OCI-LY3 (cell line): ENCODE measurements around the gene PTPN6.

Source experiments
- H2AFZ ChIP-seq: fragments of 200-600, 300-600 bp; shearing (Covaris generic); 2 replicates; pipeline ENCODE4 v1.6.0; 2014; ENCODE audit warnings: antibody characterized with exemption, low read depth, low read length
- H3K27ac ChIP-seq: fragments of 200-600, 300-600 bp; sonication (generic); 2 replicates; pipeline ENCODE4 v1.5.1; 2014; ENCODE audit warnings: mild to moderate bottlenecking, low read length, moderate library complexity, mixed read lengths
- H3K27me3 ChIP-seq: fragments of 200-600, 300-600 bp; sonication (generic); 2 replicates; pipeline ENCODE4 v1.6.1; 2014; ENCODE audit warnings: low read depth, low read length, mixed read lengths
- H3K36me3 ChIP-seq: fragments of 200-600, 300-600 bp; sonication (generic); replicated peaks from 2 replicates; pipeline ENCODE3; 2014; ENCODE audit warnings: low read depth, low read length, mixed read lengths
- H3K4me1 ChIP-seq: fragments of 300-600, 200-600 bp; sonication (generic); 2 replicates; pipeline ENCODE4 v1.6.1; 2014; ENCODE audit warnings: low read length, mixed read lengths
- H3K4me2 ChIP-seq: fragments of 200-600, 300-600 bp; sonication (generic); 2 replicates; pipeline ENCODE4 v1.6.1; 2014; ENCODE audit warnings: low read length, mixed read lengths
- H3K4me3 ChIP-seq: fragments of 300-600, 200-600 bp; sonication (generic); 2 replicates; pipeline ENCODE4 v1.5.1; 2014; ENCODE audit warnings: antibody characterized with exemption, mild to moderate bottlenecking, low read length, moderate library complexity
- H3K79me2 ChIP-seq: fragments of 300-600, 200-600 bp; shearing (Covaris generic); 2 replicates; pipeline ENCODE4 v1.6.1; 2014; ENCODE audit warnings: mild to moderate bottlenecking, low read length, mixed read lengths
- H3K9ac ChIP-seq: fragments of 300-600, 200-600 bp; shearing (Covaris generic); 2 replicates; pipeline ENCODE4 v1.6.0; 2014; ENCODE audit warnings: mild to moderate bottlenecking, low read length, moderate library complexity
- H3K9me3 ChIP-seq: fragments of 200-600, 300-600 bp; shearing (Covaris generic); 2 replicates; pipeline ENCODE4 v1.6.1; 2014; ENCODE audit warnings: low read length, mixed read lengths; ENCODE audit not compliant: insufficient read depth
- H4K20me1 ChIP-seq: fragments of 200-600, 300-600 bp; sonication (generic); 2 replicates; pipeline ENCODE4 v1.6.1; 2016; ENCODE audit warnings: low read length, mixed read lengths; ENCODE audit not compliant: insufficient read depth
- CTCF ChIP-seq: fragments of 200-600, 300-600 bp; sonication (generic); IDR thresholded peaks from 2 replicates; pipeline ENCODE4 v1.5.1; 2014; ENCODE audit warnings: antibody characterized with exemption, low read length, low read depth
- EZH2phosphoT487 ChIP-seq: fragments of 200-600 bp; shearing (Covaris generic); IDR thresholded peaks from 2 replicates; pipeline ENCODE4 v1.6.1; 2018; ENCODE audit warnings: antibody characterized with exemption, mixed run types, low read depth

PTPN6 gene

DNA sequence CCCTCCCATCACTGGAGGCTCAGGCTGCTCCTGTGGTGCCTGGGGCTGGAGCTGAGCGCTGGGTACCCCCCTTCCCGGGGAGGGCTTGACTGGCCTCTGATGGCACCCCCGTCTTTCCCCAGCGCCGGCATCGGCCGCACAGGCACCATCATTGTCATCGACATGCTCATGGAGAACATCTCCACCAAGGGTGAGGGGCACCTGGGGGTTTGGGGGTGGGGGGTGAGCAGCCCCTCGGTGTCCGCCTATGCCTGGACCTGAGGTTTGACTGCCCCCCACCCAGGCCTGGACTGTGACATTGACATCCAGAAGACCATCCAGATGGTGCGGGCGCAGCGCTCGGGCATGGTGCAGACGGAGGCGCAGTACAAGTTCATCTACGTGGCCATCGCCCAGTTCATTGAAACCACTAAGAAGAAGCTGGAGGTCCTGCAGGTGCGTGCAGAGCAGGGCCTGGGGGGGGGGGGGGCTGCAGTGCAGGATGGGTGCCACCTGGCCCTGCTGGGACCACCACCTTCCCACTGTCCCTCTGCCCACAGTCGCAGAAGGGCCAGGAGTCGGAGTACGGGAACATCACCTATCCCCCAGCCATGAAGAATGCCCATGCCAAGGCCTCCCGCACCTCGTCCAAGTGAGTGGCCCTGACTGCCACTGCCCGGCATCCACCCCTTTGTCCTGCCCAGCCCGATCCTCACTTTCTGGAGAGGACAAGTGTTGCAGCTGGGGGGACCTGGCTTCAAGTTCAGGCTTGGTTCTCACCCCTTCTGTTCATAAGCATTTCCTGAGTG lies 8.8 kb downstream of the PTPN6 start:
- TF ChIP-seq EZH2phosphoT487 (no peak), CTCF (no peak)
- Histone ChIP-seq H4K20me1 (no peaks in the 10 kb centered on the region), H3K9ac (peak overlapping the region; percentile 50; the same call in 1 of the 2 replicates), H3K79me2 (no peaks in the 10 kb centered on the region), H2AFZ (no peak overlapping the region), H3K4me1 (peaks cover 51% of the 10 kb centered on the region), H3K9me3 (no peaks in the 10 kb centered on the region), H3K27ac (peak overlapping the region; percentile 66), H3K4me2 (peak overlapping the region; percentile 87), H3K36me3 (peaks cover 37% of the 10 kb centered on the region), H3K27me3 (no peaks in the 10 kb centered on the region), H3K4me3 (peak overlapping the region; percentile 67)

- peak overlapping the region; percentile 43 for H3K27ac ChIP-seq
- H3K4me1 ChIP-seq: peaks cover 55% of the 10 kb centered on the region
- H3K36me3 ChIP-seq: peaks cover 43% of the 10 kb centered on the region
- H3K4me2 ChIP-seq: peak overlapping the region; percentile 53
- H3K9ac ChIP-seq: peak overlapping the region; percentile 48; the same call in 1 of the 2 replicates
- H2AFZ ChIP-seq: no peak overlapping the region
- TF ChIP-seq EZH2phosphoT487 (no peak), CTCF (peak; percentile 41)
- H4K20me1 ChIP-seq: no peaks in the 10 kb centered on the region
- H3K9me3 ChIP-seq: no peaks in the 10 kb centered on the region
- H3K27me3 ChIP-seq: no peaks in the 10 kb centered on the region
- peak overlapping the region; percentile 29; the same call in 1 of the 2 replicates for H3K4me3 ChIP-seq
- H3K79me2 ChIP-seq: no peaks in the 10 kb centered on the region
These were observed 9.6 kb downstream of the PTPN6 start for GRCh38 chr12:6960593-6961277.

DNA sequence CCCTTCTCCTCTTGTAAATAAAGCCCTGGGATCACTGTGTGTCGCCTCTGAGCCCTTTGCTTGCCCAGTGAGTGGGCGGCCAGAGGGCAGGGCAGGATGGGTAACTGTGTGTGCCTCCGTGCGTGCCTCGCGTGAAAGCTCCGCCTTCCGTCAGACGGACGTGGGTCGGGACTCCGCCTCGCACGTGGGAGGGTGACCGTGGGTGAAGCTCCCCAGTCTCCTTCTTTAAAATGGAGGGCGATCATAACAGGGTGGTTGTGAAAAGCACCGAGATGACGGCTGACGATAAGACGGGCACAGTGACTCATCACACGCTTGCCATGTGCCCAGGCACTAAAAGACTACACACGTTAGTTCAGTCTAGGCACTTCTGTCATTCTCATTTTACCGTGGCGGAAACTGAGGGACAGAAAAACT lies 10.1 kb downstream of the PTPN6 start:
- H3K79me2 ChIP-seq: no peaks in the 10 kb centered on the region
- TF ChIP-seq CTCF (no peak), EZH2phosphoT487 (no peak)
- H2AFZ ChIP-seq: no peak overlapping the region
- peak overlapping the region; percentile 43 for H3K27ac ChIP-seq
- peak overlapping the region; percentile 29; the same call in 1 of the 2 replicates for H3K4me3 ChIP-seq
- peak overlapping the region; percentile 53 for H3K4me2 ChIP-seq
- H3K36me3 ChIP-seq: peaks cover 43% of the 10 kb centered on the region
- H3K9me3 ChIP-seq: no peaks in the 10 kb centered on the region
- peaks cover 55% of the 10 kb centered on the region for H3K4me1 ChIP-seq
- H3K9ac ChIP-seq: peak overlapping the region; percentile 48; the same call in 1 of the 2 replicates
- H4K20me1 ChIP-seq: no peaks in the 10 kb centered on the region
- no peaks in the 10 kb centered on the region for H3K27me3 ChIP-seq

- Histone ChIP-seq H3K4me1 (peaks cover 55% of the 10 kb centered on the region), H3K4me3 (peak overlapping the region; percentile 29; the same call in 1 of the 2 replicates), H3K4me2 (peak overlapping the region; percentile 53), H3K36me3 (peaks cover 45% of the 10 kb centered on the region), H3K27ac (peak overlapping the region; percentile 43), H3K9me3 (no peaks in the 10 kb centered on the region), H2AFZ (no peak overlapping the region), H4K20me1 (no peaks in the 10 kb centered on the region), H3K9ac (peak overlapping the region; percentile 48; the same call in 1 of the 2 replicates), H3K27me3 (no peaks in the 10 kb centered on the region), H3K79me2 (no peaks in the 10 kb centered on the region)
- TF ChIP-seq CTCF (peak; percentile 40), EZH2phosphoT487 (no peak)
These were observed 10.6 kb downstream of the PTPN6 start for GRCh38 chr12:6961695-6962284.
